ENCODE data around the gene TBL1Y.

DNA sequence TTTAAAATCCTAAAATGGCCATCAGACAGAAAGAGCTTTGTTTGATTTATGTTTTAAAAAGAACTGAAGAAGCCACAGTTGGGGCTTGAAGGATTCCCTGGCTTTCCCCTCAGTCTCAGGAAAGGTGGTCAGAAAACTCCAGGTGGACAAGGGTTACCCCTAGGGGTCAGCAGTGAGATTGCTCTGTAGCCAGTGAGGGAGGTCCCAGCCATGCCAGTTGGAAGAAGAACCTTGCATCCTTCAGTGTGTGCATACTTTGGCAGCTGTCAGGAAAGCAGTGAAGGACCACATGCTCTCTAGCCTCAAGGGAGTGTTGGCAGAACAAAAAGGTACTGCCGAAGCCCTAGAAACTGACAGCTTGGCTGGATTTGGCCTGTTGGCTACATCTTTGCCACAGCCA, 182.3 kb downstream of the TBL1Y start:
- no peak for TF ChIP-seq HDGF (IDR thresholded peaks at IDR 0.05; ENCODE audit: borderline replicate concordance)
- TF ChIP-seq SP1 (IDR thresholded peaks at IDR 0.05), result no peak
- TF ChIP-seq LEF1 (IDR thresholded peaks at IDR 0.05; ENCODE audit: borderline replicate concordance), result no peak
- no peak for TF ChIP-seq NFRKB (IDR thresholded peaks at IDR 0.05)
- TF ChIP-seq PKNOX1 (IDR thresholded peaks at IDR 0.05), result no peak
- no peak for TF ChIP-seq FOXM1 (IDR thresholded peaks at IDR 0.05; ENCODE audit: borderline replicate concordance)
- TF ChIP-seq CTBP1 (IDR thresholded peaks at IDR 0.05; ENCODE audit: borderline replicate concordance), result no peak
- TF ChIP-seq SUZ12 (IDR thresholded peaks at IDR 0.05), result no peak
